Measurements from ENCODE around the gene PAX8. TPM values are rescaled to one million over a fixed set of nuclear protein-coding genes. Genes with fewer than 3 reads are reported as not detected.

Gene PAX8
- total RNA-seq, 1 experiment from 2014 or later, result 1.5 TPM

DNA sequence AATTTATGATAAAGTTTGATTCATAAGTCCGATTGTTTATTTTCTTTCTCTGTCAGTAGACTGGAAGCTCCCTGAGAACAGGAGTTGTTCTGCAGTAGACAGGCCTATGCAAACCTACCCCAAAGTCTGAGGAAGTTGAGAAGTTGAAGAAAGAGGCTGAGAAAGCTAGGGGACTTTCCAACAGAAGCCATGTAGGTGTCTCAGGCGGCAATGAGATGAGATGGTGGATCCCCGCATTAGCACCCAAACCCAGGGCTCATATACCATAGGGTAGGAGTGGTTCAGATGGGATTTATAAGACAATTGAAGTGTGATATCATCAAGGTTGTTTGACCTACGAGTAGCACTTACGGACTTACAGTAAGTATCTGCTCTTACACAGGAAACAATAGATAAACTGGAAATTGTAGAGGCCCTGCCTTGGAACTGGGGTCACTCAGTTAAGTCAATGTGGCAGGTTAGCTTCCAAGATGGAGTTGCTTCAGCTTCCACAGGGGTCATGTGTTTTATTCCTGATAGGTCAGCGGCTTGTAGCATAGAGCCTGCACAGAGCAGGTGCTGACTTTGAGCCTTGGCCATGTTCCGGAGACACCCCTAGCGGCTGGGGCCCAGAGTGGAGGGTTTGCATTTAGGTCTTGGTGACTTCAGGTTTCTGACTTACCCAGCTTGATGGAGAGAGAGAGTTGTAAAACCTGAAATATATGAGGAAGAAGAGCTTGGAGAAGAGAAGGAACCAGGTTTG is 107.2 kb downstream of the PAX8 start:
- Histone ChIP-seq H3K27ac (ENCODE audit: low read length) (no peak overlapping the region), H3K9me2 (replicated peaks; ENCODE audit: insufficient read depth, low read length) (no peaks in the 10 kb centered on the region)
- no peak for DNase-seq

DNA sequence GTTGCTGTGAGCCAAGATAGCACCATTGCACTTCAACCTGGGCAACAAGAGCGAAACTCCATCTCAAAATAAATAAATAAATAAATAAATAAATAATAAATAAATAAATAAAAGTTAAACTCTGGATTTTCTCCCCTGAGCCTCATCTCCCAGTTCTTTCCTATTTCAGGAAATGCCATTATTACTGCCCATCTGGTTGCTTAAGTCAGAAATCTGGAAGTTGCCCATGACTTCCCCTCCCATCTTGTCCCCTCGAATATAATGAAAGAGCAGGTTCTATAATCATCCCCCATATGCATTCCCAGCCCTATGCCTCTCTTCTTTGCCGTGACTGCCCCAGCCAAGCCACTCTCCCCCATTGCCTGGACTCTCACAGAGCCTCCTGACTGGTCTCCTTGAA is 109.1 kb downstream of the PAX8 start:
- Histone ChIP-seq H4K20me1 (ENCODE audit: insufficient read depth, low read depth, low read length) (no peaks in the 10 kb centered on the region), H2AFZ (ENCODE audit: low read length) (no peak overlapping the region), H3K4me2 (ENCODE audit: low read depth, low read length, poor library complexity, severe bottlenecking) (no peak overlapping the region), H3K9me2 (replicated peaks; ENCODE audit: insufficient read depth, low read length) (no peaks in the 10 kb centered on the region), H3K4me3 (ENCODE audit: low read length) (no peak overlapping the region), H3K36me3 (ENCODE audit: insufficient read depth, low read length) (no peaks in the 10 kb centered on the region), H3K27ac (ENCODE audit: low read length) (no peak overlapping the region), H3K79me2 (ENCODE audit: low read length) (peaks cover 8% of the 10 kb centered on the region), H3K9ac (ENCODE audit: low read length) (no peak overlapping the region), H3K9me3 (ENCODE audit: low read length) (no peaks in the 10 kb centered on the region), H3K27me3 (ENCODE audit: low read length) (no peaks in the 10 kb centered on the region), H3K4me1 (ENCODE audit: low read length) (peaks cover 9% of the 10 kb centered on the region)
- no peak for DNase-seq

More for the DNA sequence above, 107.2 kb downstream of the PAX8 start:
- Histone ChIP-seq H3K4me1 (ENCODE audit: low read length) (peaks cover 22% of the 10 kb centered on the region), H3K27me3 (ENCODE audit: low read length) (no peaks in the 10 kb centered on the region), H2AFZ (ENCODE audit: low read length) (no peak overlapping the region), H3K79me2 (ENCODE audit: low read length) (peaks cover 27% of the 10 kb centered on the region), H4K20me1 (ENCODE audit: insufficient read depth, low read depth, low read length) (peaks cover 4% of the 10 kb centered on the region; the same call in 1 of the 2 replicates), H3K36me3 (ENCODE audit: insufficient read depth, low read length) (peaks cover 3% of the 10 kb centered on the region; the same call in 1 of the 2 replicates), H3K9me3 (ENCODE audit: low read length) (no peaks in the 10 kb centered on the region), H3K9ac (ENCODE audit: low read length) (no peak overlapping the region), H3K4me2 (ENCODE audit: low read depth, low read length, poor library complexity, severe bottlenecking) (no peak overlapping the region), H3K4me3 (ENCODE audit: low read length) (no peak overlapping the region)

DNA sequence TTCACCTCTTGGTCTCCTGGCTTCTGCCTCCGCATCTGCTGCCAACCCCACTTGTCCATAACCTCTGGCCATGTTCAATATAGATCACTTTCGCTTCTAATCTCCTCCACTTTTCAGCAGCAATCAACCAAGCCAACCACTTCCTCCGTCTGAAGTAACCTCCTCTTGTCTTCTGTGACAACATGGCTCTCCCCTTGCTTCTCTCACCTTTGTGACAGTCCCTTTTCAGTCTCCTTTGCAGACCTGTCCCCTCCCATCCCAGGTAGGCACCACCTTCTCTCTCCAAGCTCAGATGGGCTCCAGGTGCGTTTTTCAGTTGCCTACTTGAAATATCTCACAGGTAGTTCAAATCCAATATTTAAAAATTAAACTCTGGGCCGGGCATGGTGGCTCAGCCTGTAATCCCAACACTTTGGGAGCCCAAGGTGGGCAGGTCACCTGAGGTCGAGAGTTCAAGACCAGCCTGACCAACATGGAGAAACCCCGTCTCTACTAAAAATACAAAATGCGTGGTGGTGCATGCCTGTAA is 109.7 kb downstream of the PAX8 start:
- H2AFZ ChIP-seq (ENCODE audit: low read length), result no peak overlapping the region
- no peaks in the 10 kb centered on the region for H3K36me3 ChIP-seq (ENCODE audit: insufficient read depth, low read length)
- DNase-seq, result no peak
- H4K20me1 ChIP-seq (ENCODE audit: insufficient read depth, low read depth, low read length), result no peaks in the 10 kb centered on the region
- H3K4me2 ChIP-seq (ENCODE audit: low read depth, low read length, poor library complexity, severe bottlenecking), result no peak overlapping the region
- no peaks in the 10 kb centered on the region for H3K27me3 ChIP-seq (ENCODE audit: low read length)
- no peaks in the 10 kb centered on the region for H3K9me3 ChIP-seq (ENCODE audit: low read length)
- H3K4me3 ChIP-seq (ENCODE audit: low read length), result no peak overlapping the region
- H3K9me2 ChIP-seq (replicated peaks; ENCODE audit: insufficient read depth, low read length), result no peaks in the 10 kb centered on the region
- peaks cover 3% of the 10 kb centered on the region for H3K79me2 ChIP-seq (ENCODE audit: low read length)
- no peak overlapping the region for H3K9ac ChIP-seq (ENCODE audit: low read length)
- peaks cover 9% of the 10 kb centered on the region for H3K4me1 ChIP-seq (ENCODE audit: low read length)
- H3K27ac ChIP-seq (ENCODE audit: low read length), result no peak overlapping the region

DNA sequence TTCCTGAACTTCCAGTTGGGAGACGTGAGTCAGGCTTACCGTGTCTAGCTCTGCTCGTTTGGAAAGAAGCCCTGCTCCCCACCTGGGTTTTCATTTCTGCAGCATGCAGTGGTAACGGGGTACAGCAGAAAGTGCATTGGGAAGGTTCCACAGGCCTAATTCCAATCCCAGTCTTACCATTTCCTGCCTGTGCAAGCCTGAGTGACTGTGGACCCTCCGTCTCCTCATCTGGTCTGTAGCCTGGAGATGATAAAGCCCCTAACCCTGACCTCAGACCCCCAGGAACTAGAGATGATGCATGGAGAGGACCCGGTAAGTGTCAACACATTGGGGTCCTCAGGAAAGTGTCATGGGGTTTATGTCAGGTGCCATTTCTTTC is 110.8 kb downstream of the PAX8 start:
- no peaks in the 10 kb centered on the region for H3K27me3 ChIP-seq (ENCODE audit: low read length)
- no peak overlapping the region for H3K9ac ChIP-seq (ENCODE audit: low read length)
- no peaks in the 10 kb centered on the region for H3K9me2 ChIP-seq (replicated peaks; ENCODE audit: insufficient read depth, low read length)
- no peak overlapping the region for H3K4me3 ChIP-seq (ENCODE audit: low read length)
- H3K79me2 ChIP-seq (ENCODE audit: low read length), result no peaks in the 10 kb centered on the region; the same call in 1 of the 2 replicates
- no peaks in the 10 kb centered on the region for H3K9me3 ChIP-seq (ENCODE audit: low read length)
- no peak overlapping the region for H2AFZ ChIP-seq (ENCODE audit: low read length)
- DNase-seq, result no peak
- peaks cover 1% of the 10 kb centered on the region for H3K4me1 ChIP-seq (ENCODE audit: low read length)
- H3K36me3 ChIP-seq (ENCODE audit: insufficient read depth, low read length), result no peaks in the 10 kb centered on the region
- no peak overlapping the region for H3K4me2 ChIP-seq (ENCODE audit: low read depth, low read length, poor library complexity, severe bottlenecking)
- H3K27ac ChIP-seq (ENCODE audit: low read length), result no peak overlapping the region
- H4K20me1 ChIP-seq (ENCODE audit: insufficient read depth, low read depth, low read length), result no peaks in the 10 kb centered on the region

DNA sequence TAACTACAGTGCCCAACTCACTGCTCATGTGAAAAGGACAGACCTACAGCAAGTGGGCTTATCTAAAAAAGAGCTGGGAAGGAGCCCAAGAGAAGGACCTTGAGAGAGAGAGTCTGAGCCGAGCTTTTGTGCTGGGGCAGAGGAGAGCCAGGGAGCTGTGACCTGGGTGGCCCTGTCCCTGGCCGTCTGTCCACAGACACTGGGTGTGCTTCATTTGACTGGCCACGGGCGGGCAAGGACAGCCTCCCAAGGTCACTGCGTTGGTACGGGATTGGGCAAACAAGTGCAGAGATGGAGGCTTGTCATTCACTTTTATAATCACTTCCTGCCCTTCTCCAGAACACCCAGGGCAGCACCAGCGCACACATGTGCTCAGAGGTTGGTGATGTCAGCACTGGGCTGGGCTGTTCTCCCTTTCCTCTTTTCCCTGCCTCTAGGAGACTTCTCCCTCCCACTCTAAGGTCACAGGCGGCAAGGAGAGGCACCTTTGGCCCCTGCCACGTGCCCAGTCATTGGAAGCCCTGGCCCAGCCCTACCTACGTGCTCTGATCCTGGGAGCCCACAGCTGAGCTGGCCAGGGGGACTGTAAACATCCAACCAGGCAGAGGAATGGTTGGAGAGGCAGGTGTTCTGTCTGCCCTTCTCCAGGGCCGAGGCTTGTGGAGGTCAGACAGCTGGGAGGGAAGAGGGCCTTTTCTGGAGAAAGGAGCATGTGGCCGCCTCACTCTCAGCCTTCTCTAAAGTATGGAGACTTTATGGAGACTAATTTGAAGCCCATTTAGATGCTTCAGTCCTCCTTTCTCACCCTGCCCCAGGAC is 111.4 kb downstream of the PAX8 start:
- no peaks in the 10 kb centered on the region for H3K36me3 ChIP-seq (ENCODE audit: insufficient read depth, low read length)
- H3K27ac ChIP-seq (ENCODE audit: low read length), result no peak overlapping the region
- no peaks in the 10 kb centered on the region for H3K4me1 ChIP-seq (ENCODE audit: low read length)
- DNase-seq, result no peak
- H2AFZ ChIP-seq (ENCODE audit: low read length), result no peak overlapping the region
- no peaks in the 10 kb centered on the region for H3K9me3 ChIP-seq (ENCODE audit: low read length)
- H3K4me3 ChIP-seq (ENCODE audit: low read length), result no peak overlapping the region
- H3K27me3 ChIP-seq (ENCODE audit: low read length), result no peaks in the 10 kb centered on the region
- no peak overlapping the region for H3K9ac ChIP-seq (ENCODE audit: low read length)
- no peak overlapping the region for H3K4me2 ChIP-seq (ENCODE audit: low read depth, low read length, poor library complexity, severe bottlenecking)
- H3K9me2 ChIP-seq (replicated peaks; ENCODE audit: insufficient read depth, low read length), result no peaks in the 10 kb centered on the region
- no peaks in the 10 kb centered on the region for H4K20me1 ChIP-seq (ENCODE audit: insufficient read depth, low read depth, low read length)
- no peaks in the 10 kb centered on the region for H3K79me2 ChIP-seq (ENCODE audit: low read length)

DNA sequence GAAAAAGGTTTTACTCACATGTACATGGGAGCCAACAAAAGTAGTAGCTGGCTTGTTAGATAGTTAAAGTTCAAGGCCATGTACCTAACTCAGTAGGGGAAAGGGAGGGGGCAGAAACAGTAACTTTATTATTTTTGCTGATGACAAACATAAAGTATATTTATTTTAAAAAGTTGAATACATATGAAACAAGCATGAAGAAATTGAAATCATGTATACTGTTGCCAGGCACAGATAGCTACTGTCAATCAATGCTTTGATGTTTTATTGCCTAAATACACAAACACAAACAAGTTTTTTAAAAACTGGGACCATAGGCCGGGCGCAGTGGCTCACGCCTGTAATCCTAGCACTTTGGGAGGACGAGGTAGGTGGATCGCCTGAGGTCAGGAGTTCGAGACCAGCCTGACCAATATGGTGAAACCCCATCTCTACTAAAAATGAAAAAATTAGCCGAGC is 112.5 kb downstream of the PAX8 start:
- H3K4me1 ChIP-seq (ENCODE audit: low read length), result no peaks in the 10 kb centered on the region

More for the DNA sequence above, 112.5 kb downstream of the PAX8 start:
- no peak overlapping the region for H3K9ac ChIP-seq (ENCODE audit: low read length)
- H2AFZ ChIP-seq (ENCODE audit: low read length), result no peak overlapping the region
- H3K4me3 ChIP-seq (ENCODE audit: low read length), result no peak overlapping the region
- H3K36me3 ChIP-seq (ENCODE audit: insufficient read depth, low read length), result no peaks in the 10 kb centered on the region
- H3K79me2 ChIP-seq (ENCODE audit: low read length), result no peaks in the 10 kb centered on the region
- H3K4me2 ChIP-seq (ENCODE audit: low read depth, low read length, poor library complexity, severe bottlenecking), result no peak overlapping the region
- H3K27me3 ChIP-seq (ENCODE audit: low read length), result no peaks in the 10 kb centered on the region
- no peaks in the 10 kb centered on the region for H4K20me1 ChIP-seq (ENCODE audit: insufficient read depth, low read depth, low read length)
- DNase-seq, result no peak
- H3K27ac ChIP-seq (ENCODE audit: low read length), result no peak overlapping the region
- H3K9me3 ChIP-seq (ENCODE audit: low read length), result no peaks in the 10 kb centered on the region
- no peaks in the 10 kb centered on the region for H3K9me2 ChIP-seq (replicated peaks; ENCODE audit: insufficient read depth, low read length)

Other genes with a start within 250 kb of the PAX8 start
- gene IL36B, start 226.1 kb downstream of the PAX8 start, total RNA-seq (2014; rRNA removed; shearing (Covaris generic); ENCODE audit: low replicate concordance), result not detected in 2 replicates
- not detected in 2 replicates for gene IL36RN, start 219.7 kb downstream of the PAX8 start, total RNA-seq (2014; rRNA removed; shearing (Covaris generic); ENCODE audit: low replicate concordance)
- gene IL1F10, start 211.0 kb downstream of the PAX8 start, total RNA-seq (2014; rRNA removed; shearing (Covaris generic); ENCODE audit: low replicate concordance), result not detected in 2 replicates
- gene IL1RN, start 151.3 kb downstream of the PAX8 start, total RNA-seq (2014; rRNA removed; shearing (Covaris generic); ENCODE audit: low replicate concordance), result not detected in 2 replicates
- gene PSD4, start 105.0 kb downstream of the PAX8 start, total RNA-seq (2014; rRNA removed; shearing (Covaris generic); ENCODE audit: low replicate concordance), result 43.3 and 85.3 TPM in 2 replicates
- gene ZNG1B, start 158.8 kb upstream of the PAX8 start, total RNA-seq (2014; rRNA removed; shearing (Covaris generic); ENCODE audit: low replicate concordance), result 41.8 and 58.4 TPM in 2 replicates
- gene FOXD4L1, start 219.7 kb upstream of the PAX8 start, total RNA-seq (2014; rRNA removed; shearing (Covaris generic); ENCODE audit: low replicate concordance), result 0.60 and 0.72 TPM in 2 replicates